PC-3 (cell line): ENCODE data around the gene CDC5L.

Experiments
- EZH2 ChIP-seq: fragments of 300-600 bp; sonication (generic); IDR thresholded peaks from one replicate; pipeline ENCODE4 v1.6.1; 2017; ENCODE audit warnings: antibody characterized with exemption, mild to moderate bottlenecking, low read length; ENCODE audit not compliant: unreplicated experiment
- EZH2phosphoT487 ChIP-seq: fragments of 300-600 bp; sonication (generic); IDR thresholded peaks from 2 replicates; pipeline ENCODE4 v1.6.1; 2018; ENCODE audit warnings: mild to moderate bottlenecking, antibody characterized with exemption, low read length, borderline replicate concordance
- TF ChIP-seq, protein P1 (sequence below): fragments of 300-600 bp; sonication (generic); conservative IDR thresholded peaks from 2 replicates; pipeline ENCODE4 v1.5.1; 2017; ENCODE audit warnings: antibody characterized with exemption, low read depth, mild to moderate bottlenecking, low read length

DNA sequence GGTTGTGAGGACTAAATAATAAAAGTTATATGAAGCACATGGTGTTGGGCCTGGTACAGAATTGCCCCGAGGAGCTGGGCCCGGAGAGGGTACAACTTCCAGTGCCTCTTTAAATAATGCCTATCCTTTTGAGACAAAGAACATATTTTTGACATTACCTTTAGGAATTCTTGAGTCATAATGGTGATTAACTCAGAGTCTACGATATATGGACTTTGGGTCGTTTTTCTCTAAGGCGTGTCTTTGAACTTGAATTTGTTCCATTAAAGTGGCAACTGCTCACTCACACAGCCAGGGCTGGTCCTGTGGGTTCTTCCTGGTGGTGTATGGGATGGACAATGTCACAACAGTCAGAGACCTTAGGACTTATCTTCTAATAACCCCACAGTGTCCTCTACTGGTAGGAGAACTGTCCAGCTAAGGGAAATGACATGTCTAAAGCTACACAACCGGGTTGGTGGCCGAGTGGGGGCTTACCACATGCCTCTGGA is 106.5 kb downstream of the CDC5L start:
- TF ChIP-seq, protein P1, sequence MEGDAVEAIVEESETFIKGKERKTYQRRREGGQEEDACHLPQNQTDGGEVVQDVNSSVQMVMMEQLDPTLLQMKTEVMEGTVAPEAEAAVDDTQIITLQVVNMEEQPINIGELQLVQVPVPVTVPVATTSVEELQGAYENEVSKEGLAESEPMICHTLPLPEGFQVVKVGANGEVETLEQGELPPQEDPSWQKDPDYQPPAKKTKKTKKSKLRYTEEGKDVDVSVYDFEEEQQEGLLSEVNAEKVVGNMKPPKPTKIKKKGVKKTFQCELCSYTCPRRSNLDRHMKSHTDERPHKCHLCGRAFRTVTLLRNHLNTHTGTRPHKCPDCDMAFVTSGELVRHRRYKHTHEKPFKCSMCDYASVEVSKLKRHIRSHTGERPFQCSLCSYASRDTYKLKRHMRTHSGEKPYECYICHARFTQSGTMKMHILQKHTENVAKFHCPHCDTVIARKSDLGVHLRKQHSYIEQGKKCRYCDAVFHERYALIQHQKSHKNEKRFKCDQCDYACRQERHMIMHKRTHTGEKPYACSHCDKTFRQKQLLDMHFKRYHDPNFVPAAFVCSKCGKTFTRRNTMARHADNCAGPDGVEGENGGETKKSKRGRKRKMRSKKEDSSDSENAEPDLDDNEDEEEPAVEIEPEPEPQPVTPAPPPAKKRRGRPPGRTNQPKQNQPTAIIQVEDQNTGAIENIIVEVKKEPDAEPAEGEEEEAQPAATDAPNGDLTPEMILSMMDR = peak; percentile 67
- TF ChIP-seq EZH2 = no peak
- no peak for TF ChIP-seq EZH2phosphoT487
